ENCODE measurements around the gene DDR1.
"Not testable (repeated sequence)": the region's sequence is repeated elsewhere in the genome, so short reads cannot be mapped to it uniquely, and the experiment has no call there.

GRCh38 chr6:30873795-30874194, 10.5 kb upstream of the DDR1 start:
- TF ChIP-seq, protein P1, sequence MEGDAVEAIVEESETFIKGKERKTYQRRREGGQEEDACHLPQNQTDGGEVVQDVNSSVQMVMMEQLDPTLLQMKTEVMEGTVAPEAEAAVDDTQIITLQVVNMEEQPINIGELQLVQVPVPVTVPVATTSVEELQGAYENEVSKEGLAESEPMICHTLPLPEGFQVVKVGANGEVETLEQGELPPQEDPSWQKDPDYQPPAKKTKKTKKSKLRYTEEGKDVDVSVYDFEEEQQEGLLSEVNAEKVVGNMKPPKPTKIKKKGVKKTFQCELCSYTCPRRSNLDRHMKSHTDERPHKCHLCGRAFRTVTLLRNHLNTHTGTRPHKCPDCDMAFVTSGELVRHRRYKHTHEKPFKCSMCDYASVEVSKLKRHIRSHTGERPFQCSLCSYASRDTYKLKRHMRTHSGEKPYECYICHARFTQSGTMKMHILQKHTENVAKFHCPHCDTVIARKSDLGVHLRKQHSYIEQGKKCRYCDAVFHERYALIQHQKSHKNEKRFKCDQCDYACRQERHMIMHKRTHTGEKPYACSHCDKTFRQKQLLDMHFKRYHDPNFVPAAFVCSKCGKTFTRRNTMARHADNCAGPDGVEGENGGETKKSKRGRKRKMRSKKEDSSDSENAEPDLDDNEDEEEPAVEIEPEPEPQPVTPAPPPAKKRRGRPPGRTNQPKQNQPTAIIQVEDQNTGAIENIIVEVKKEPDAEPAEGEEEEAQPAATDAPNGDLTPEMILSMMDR (conservative IDR thresholded peaks at IDR 0.05 in 1 of 2, IDR thresholded peaks at IDR 0.05 in 1 of 2; ENCODE audit: extremely low read depth in 1 of 2, insufficient read depth in 1 of 2, low read depth in 1 of 2, low read length in 2 of 2), result not testable (repeated sequence)
- TF ChIP-seq EZH2 (IDR thresholded peaks at IDR 0.05; ENCODE audit: borderline replicate concordance, low read length), result not testable (repeated sequence)
